ENCODE measurements around the gene ACSL1. TPM values are rescaled to one million over a fixed set of nuclear protein-coding genes. Genes with fewer than 3 reads are reported as not detected.

Gene ACSL1
- total and polyA plus RNA-seq, 2 donors, result 8.7 to 109 TPM

- no peak overlapping the region for H3K4me3 ChIP-seq (ENCODE audit: low read length in 2 of 2)
- H3K9me3 ChIP-seq (ENCODE audit: control insufficient read depth in 2 of 2, insufficient read depth in 1 of 2, low read length in 1 of 2), result no peaks in the 10 kb centered on the region
- WGBS, result 98% methylated on average over 11 of the region's 11 CpGs
- H3K27ac ChIP-seq (ENCODE audit: low read depth in 1 of 2, low read length in 1 of 2), result peak overlapping the region in 1 of 2 donors; percentile 7
- H3K36me3 ChIP-seq (ENCODE audit: control insufficient read depth in 2 of 2, insufficient read depth in 2 of 2, low read length in 1 of 2), result peaks cover 0 to 3% of the 10 kb centered on the region in 2 donors
- H3K4me1 ChIP-seq (ENCODE audit: control insufficient read depth in 2 of 2, insufficient read depth in 2 of 2, low read length in 2 of 2), result peaks cover 12 to 43% of the 10 kb centered on the region in 2 donors
- H3K27me3 ChIP-seq (ENCODE audit: control insufficient read depth in 2 of 2, insufficient read depth in 1 of 2, low read length in 1 of 2), result no peaks in the 10 kb centered on the region
- DNase-seq (ENCODE audit: low read depth in 6 of 9, low spot score in 9 of 9), result no peak
Measured at GRCh38 chr4:184817494-184818215, 8.1 kb downstream of the ACSL1 start.

- Histone ChIP-seq H3K36me3 (ENCODE audit: control insufficient read depth in 2 of 2, insufficient read depth in 2 of 2, low read length in 1 of 2) (peaks cover 0 to 3% of the 10 kb centered on the region in 2 donors), H3K27ac (ENCODE audit: low read depth in 1 of 2, low read length in 1 of 2) (no peak overlapping the region), H3K27me3 (ENCODE audit: control insufficient read depth in 2 of 2, insufficient read depth in 1 of 2, low read length in 1 of 2) (no peaks in the 10 kb centered on the region), H3K4me3 (ENCODE audit: low read length in 2 of 2) (no peak overlapping the region), H3K4me1 (ENCODE audit: control insufficient read depth in 2 of 2, insufficient read depth in 2 of 2, low read length in 2 of 2) (peaks cover 12 to 43% of the 10 kb centered on the region in 2 donors), H3K9me3 (ENCODE audit: control insufficient read depth in 2 of 2, insufficient read depth in 1 of 2, low read length in 1 of 2) (no peaks in the 10 kb centered on the region)
- no peak for DNase-seq (ENCODE audit: low read depth in 6 of 9, low spot score in 9 of 9)
Measured at GRCh38 chr4:184816962-184817361, 8.8 kb downstream of the ACSL1 start.

DNA sequence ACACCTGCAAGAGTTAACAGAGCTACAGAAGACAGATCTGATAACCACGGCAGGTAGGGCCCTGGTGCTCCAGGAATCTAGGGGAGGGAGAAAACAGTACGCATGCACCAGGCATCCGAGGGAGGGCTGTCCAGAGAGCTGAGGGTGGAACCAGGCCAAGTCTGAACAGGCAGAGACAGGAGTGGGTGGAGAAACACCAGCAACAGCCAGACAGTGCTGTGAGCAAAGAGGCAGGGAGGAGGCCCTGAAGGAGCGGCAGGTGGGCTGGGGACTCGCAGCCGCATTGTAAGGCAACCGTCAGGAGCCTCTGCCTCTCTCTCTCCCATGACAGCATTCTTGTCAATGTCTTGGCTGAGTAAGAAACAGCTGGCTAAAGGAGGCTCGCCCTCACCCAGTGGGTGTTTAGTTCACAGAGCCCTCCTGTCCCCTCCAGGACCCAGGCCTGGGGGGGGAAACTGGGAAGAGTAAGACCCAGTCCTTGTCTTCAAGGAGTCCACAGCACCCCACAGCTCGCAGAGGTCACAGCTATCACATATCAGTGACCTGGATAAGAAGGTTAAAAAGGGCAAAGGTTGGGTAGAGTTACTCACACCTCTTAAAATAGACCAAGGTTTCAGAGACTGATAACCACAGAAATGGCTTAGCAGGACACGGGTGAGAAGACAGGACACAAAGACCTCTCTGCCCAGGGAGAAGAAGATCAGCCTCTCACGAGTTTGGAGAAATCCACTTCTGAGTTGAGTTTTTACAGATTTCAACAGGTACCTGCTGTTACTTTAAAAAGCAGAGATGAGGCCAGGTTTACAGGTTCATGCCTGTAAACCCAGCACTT lies 10.5 kb downstream of the ACSL1 start:
- no peak overlapping the region for H3K4me3 ChIP-seq (ENCODE audit: low read length in 2 of 2)
- H3K27ac ChIP-seq (ENCODE audit: low read depth in 1 of 2, low read length in 1 of 2), result peak overlapping the region; percentile 53 to 58
- 28% methylated on average over 11 of the region's 11 CpGs for WGBS
- H3K36me3 ChIP-seq (ENCODE audit: control insufficient read depth in 2 of 2, insufficient read depth in 2 of 2, low read length in 1 of 2), result no peaks in the 10 kb centered on the region
- peak in 5 of 9 donors; percentile 23 to 76 (median 59) for DNase-seq (ENCODE audit: low read depth in 6 of 9, low spot score in 9 of 9)
- no peaks in the 10 kb centered on the region for H3K27me3 ChIP-seq (ENCODE audit: control insufficient read depth in 2 of 2, insufficient read depth in 1 of 2, low read length in 1 of 2)
- peaks cover 12 to 43% of the 10 kb centered on the region in 2 donors for H3K4me1 ChIP-seq (ENCODE audit: control insufficient read depth in 2 of 2, insufficient read depth in 2 of 2, low read length in 2 of 2)
- no peaks in the 10 kb centered on the region for H3K9me3 ChIP-seq (ENCODE audit: control insufficient read depth in 2 of 2, insufficient read depth in 1 of 2, low read length in 1 of 2)

GRCh38 chr4:184814686-184815045 lies 11.1 kb downstream of the ACSL1 start:
- no peak for DNase-seq (ENCODE audit: low read depth in 6 of 9, low spot score in 9 of 9)
- Histone ChIP-seq H3K27ac (ENCODE audit: low read depth in 1 of 2, low read length in 1 of 2) (peak overlapping the region in 1 of 2 donors; percentile 45), H3K27me3 (ENCODE audit: control insufficient read depth in 2 of 2, insufficient read depth in 1 of 2, low read length in 1 of 2) (no peaks in the 10 kb centered on the region), H3K9me3 (ENCODE audit: control insufficient read depth in 2 of 2, insufficient read depth in 1 of 2, low read length in 1 of 2) (no peaks in the 10 kb centered on the region), H3K36me3 (ENCODE audit: control insufficient read depth in 2 of 2, insufficient read depth in 2 of 2, low read length in 1 of 2) (no peaks in the 10 kb centered on the region), H3K4me3 (ENCODE audit: low read length in 2 of 2) (no peak overlapping the region), H3K4me1 (ENCODE audit: control insufficient read depth in 2 of 2, insufficient read depth in 2 of 2, low read length in 2 of 2) (peaks cover 12 to 41% of the 10 kb centered on the region in 2 donors)
- WGBS, result 89% methylated on average over 5 of the region's 5 CpGs

DNA sequence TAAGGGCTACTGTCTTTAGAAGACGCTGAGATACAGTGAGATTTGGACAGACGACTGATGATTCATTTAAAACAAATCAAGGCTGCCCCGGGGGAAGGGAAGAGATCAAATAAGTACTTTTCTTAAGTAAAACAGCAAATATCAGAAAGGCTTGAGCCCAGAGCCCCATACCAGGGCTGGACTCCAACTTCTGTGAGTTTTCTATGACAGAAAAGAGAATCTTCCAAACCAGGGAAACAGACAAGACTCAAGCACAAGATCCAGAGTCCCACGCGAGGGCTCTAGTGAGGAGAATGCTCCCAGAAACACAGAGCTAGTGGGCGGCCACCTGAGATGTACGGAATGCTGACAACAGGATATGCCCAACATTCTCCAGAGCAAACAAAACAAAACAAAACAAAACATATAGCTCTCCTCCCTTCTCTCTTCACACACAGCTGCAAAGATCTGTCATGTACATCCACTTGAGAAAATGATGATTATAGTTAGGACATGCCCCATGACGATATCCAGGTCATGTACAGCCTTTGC lies 13.1 kb downstream of the ACSL1 start:
- 94% methylated on average over 8 of the region's 8 CpGs for WGBS
- H3K27ac ChIP-seq (ENCODE audit: low read depth in 1 of 2, low read length in 1 of 2), result no peak overlapping the region
- H3K36me3 ChIP-seq (ENCODE audit: control insufficient read depth in 2 of 2, insufficient read depth in 2 of 2, low read length in 1 of 2), result no peaks in the 10 kb centered on the region
- H3K9me3 ChIP-seq (ENCODE audit: control insufficient read depth in 2 of 2, insufficient read depth in 1 of 2, low read length in 1 of 2), result no peaks in the 10 kb centered on the region
- H3K27me3 ChIP-seq (ENCODE audit: control insufficient read depth in 2 of 2, insufficient read depth in 1 of 2, low read length in 1 of 2), result no peaks in the 10 kb centered on the region
- no peak for DNase-seq (ENCODE audit: low read depth in 6 of 9, low spot score in 9 of 9)
- H3K4me3 ChIP-seq (ENCODE audit: low read length in 2 of 2), result no peak overlapping the region
- H3K4me1 ChIP-seq (ENCODE audit: control insufficient read depth in 2 of 2, insufficient read depth in 2 of 2, low read length in 2 of 2), result peaks cover 8 to 25% of the 10 kb centered on the region in 2 donors

GRCh38 chr4:184812199-184812542 lies 13.6 kb downstream of the ACSL1 start:
- Histone ChIP-seq H3K27me3 (ENCODE audit: control insufficient read depth in 2 of 2, insufficient read depth in 1 of 2, low read length in 1 of 2) (no peaks in the 10 kb centered on the region), H3K4me3 (ENCODE audit: low read length in 2 of 2) (no peak overlapping the region), H3K27ac (ENCODE audit: low read depth in 1 of 2, low read length in 1 of 2) (no peak overlapping the region), H3K4me1 (ENCODE audit: control insufficient read depth in 2 of 2, insufficient read depth in 2 of 2, low read length in 2 of 2) (peaks cover 8 to 21% of the 10 kb centered on the region in 2 donors), H3K9me3 (ENCODE audit: control insufficient read depth in 2 of 2, insufficient read depth in 1 of 2, low read length in 1 of 2) (no peaks in the 10 kb centered on the region), H3K36me3 (ENCODE audit: control insufficient read depth in 2 of 2, insufficient read depth in 2 of 2, low read length in 1 of 2) (no peaks in the 10 kb centered on the region)
- WGBS, result 90% methylated on average over 6 of the region's 6 CpGs
- no peak for DNase-seq (ENCODE audit: low read depth in 6 of 9, low spot score in 9 of 9)

- Histone ChIP-seq H3K36me3 (ENCODE audit: control insufficient read depth in 2 of 2, insufficient read depth in 2 of 2, low read length in 1 of 2) (no peaks in the 10 kb centered on the region), H3K27ac (ENCODE audit: low read depth in 1 of 2, low read length in 1 of 2) (no peak overlapping the region), H3K4me3 (ENCODE audit: low read length in 2 of 2) (no peak overlapping the region), H3K9me3 (ENCODE audit: control insufficient read depth in 2 of 2, insufficient read depth in 1 of 2, low read length in 1 of 2) (no peaks in the 10 kb centered on the region), H3K27me3 (ENCODE audit: control insufficient read depth in 2 of 2, insufficient read depth in 1 of 2, low read length in 1 of 2) (no peaks in the 10 kb centered on the region), H3K4me1 (ENCODE audit: control insufficient read depth in 2 of 2, insufficient read depth in 2 of 2, low read length in 2 of 2) (peaks cover 8 to 21% of the 10 kb centered on the region in 2 donors)
- 95% methylated on average over 8 of the region's 8 CpGs for WGBS
- no peak for DNase-seq (ENCODE audit: low read depth in 6 of 9, low spot score in 9 of 9)
Measured at GRCh38 chr4:184811526-184812198, 14.1 kb downstream of the ACSL1 start.

DNA sequence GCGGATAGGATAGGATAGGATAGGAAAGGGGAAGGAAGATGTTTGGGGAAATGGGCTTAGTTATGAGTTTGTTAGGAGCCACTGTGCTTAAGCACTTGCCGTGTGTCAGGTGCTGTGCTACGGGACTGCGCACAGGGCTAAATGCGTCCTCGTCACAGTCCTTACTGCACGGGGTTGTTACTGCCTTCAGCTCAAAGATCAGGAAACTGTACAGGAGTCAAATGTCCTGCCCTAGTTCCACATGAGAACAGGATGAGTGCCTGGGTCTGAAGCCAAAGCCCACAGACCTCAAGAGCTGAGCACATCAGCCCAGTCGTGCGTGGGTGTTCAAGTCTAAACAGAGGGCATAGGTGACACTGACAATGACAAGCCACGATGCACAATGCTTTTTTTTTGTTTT lies 15.0 kb downstream of the ACSL1 start:
- Histone ChIP-seq H3K4me1 (ENCODE audit: control insufficient read depth in 2 of 2, insufficient read depth in 2 of 2, low read length in 2 of 2) (peaks cover 8 to 15% of the 10 kb centered on the region in 2 donors), H3K9me3 (ENCODE audit: control insufficient read depth in 2 of 2, insufficient read depth in 1 of 2, low read length in 1 of 2) (no peaks in the 10 kb centered on the region), H3K36me3 (ENCODE audit: control insufficient read depth in 2 of 2, insufficient read depth in 2 of 2, low read length in 1 of 2) (no peaks in the 10 kb centered on the region), H3K27ac (ENCODE audit: low read depth in 1 of 2, low read length in 1 of 2) (no peak overlapping the region), H3K4me3 (ENCODE audit: low read length in 2 of 2) (no peak overlapping the region), H3K27me3 (ENCODE audit: control insufficient read depth in 2 of 2, insufficient read depth in 1 of 2, low read length in 1 of 2) (no peaks in the 10 kb centered on the region)
- DNase-seq (ENCODE audit: low read depth in 6 of 9, low spot score in 9 of 9), result no peak
- 92% methylated on average over 10 of the region's 10 CpGs for WGBS

DNA sequence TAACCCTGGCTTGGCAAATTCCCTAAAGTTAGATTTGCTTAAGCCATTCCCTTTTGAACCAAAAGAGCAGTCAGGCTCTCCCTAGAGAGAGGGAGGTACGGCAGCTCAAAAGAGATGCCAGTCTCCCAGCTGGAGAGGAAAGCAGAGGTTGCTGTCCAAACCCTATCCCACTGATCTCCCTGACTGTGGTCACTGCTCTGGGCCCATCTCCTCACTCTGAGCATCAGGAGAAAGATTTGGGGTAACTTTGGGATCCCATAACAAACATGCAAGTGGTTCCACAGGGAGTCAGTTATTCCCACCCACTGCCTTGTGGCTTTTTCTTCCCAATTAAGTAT lies 17.1 kb downstream of the ACSL1 start:
- no peak for DNase-seq (ENCODE audit: low read depth in 6 of 9, low spot score in 9 of 9)
- H3K27ac ChIP-seq (ENCODE audit: low read depth in 1 of 2, low read length in 1 of 2), result no peak overlapping the region
- WGBS, result 98% methylated on average over 1 of the region's 1 CpG

More for the DNA sequence above, 17.1 kb downstream of the ACSL1 start:
- H3K36me3 ChIP-seq (ENCODE audit: control insufficient read depth in 2 of 2, insufficient read depth in 2 of 2, low read length in 1 of 2), result no peaks in the 10 kb centered on the region
- H3K9me3 ChIP-seq (ENCODE audit: control insufficient read depth in 2 of 2, insufficient read depth in 1 of 2, low read length in 1 of 2), result no peaks in the 10 kb centered on the region
- H3K4me1 ChIP-seq (ENCODE audit: control insufficient read depth in 2 of 2, insufficient read depth in 2 of 2, low read length in 2 of 2), result peaks cover 0 to 3% of the 10 kb centered on the region in 2 donors
- H3K27me3 ChIP-seq (ENCODE audit: control insufficient read depth in 2 of 2, insufficient read depth in 1 of 2, low read length in 1 of 2), result no peaks in the 10 kb centered on the region
- no peak overlapping the region for H3K4me3 ChIP-seq (ENCODE audit: low read length in 2 of 2)
